HepG2 (cell line): Measurements from ENCODE around the gene PEBP1. TPM values are rescaled to one million over a fixed set of nuclear protein-coding genes. Genes with fewer than 3 reads are reported as not detected.

Experiments
- ATAC-seq: fragments of 200-7000 bp; cut with Tn5 transposase; 3 replicates; pipeline ENCODE4 v1.9.1; 2020; ENCODE audit warnings: mild to moderate bottlenecking, moderate library complexity
- BruUV-seq: library from RNA; stranded (reverse); fragments of 400-500 nt; replicated peaks from 2 replicates; lab custom pipeline; 2021; lab: Mats Ljungman, UMichigan
- CTCF ChIA-PET: fragments of 300-600 bp; formaldehyde crosslinking; extraction: SDS; loops from one replicate; lab custom pipeline; 2021; ENCODE audit warnings: low total read pairs, inconsistent platforms, low intra/inter-chr PET ratio; lab: Yijun Ruan, JAX
- POLR2A ChIA-PET: fragments of 350-600 bp; sonication (Branson Sonifier 250); formaldehyde crosslinking; loops from one replicate; lab custom pipeline; 2020; ENCODE audit warnings: antibody characterized with exemption, inconsistent platforms; lab: Yijun Ruan, JAX
- DNase-seq: peaks from one replicate; pipeline ENCODE4 v3.0.0-alpha.2; 2015; ENCODE audit warnings: low spot score
- FAIRE-seq: peaks from 3 replicates; lab custom pipeline; 2011; peaks lifted over from hg19 to GRCh38; lab: Jason Lieb, UNC
- H2AFZ ChIP-seq: one replicate; pipeline ENCODE4 v1.6.1; 2011; ENCODE audit warnings: low read length, inconsistent platforms
- H3K27ac ChIP-seq: fragments of 300-600 bp; 3 replicates; pipeline ENCODE4 v1.8.0; 2011; ENCODE audit warnings: mixed run types, mild to moderate bottlenecking, mixed read lengths, low read length, inconsistent platforms; ENCODE audit not compliant: insufficient read depth; ENCODE audit errors: extremely low read length
- H3K27me3 ChIP-seq, 2 experiments: fragments of 200-600 bp in 1 of 2; 2 replicates in 1 of 2; 3 replicates in 1 of 2; pipeline versions ENCODE4 v1.6.0 to v1.8.0; 2011; ENCODE audit warnings: low read length in 2 of 2, mild to moderate bottlenecking in 2 of 2, moderate library complexity in 2 of 2, inconsistent platforms in 1 of 2; ENCODE audit not compliant: insufficient read depth in 2 of 2, control insufficient read depth in 1 of 2
- H3K36me3 ChIP-seq, 2 experiments: fragments of 200-600 bp in 1 of 2; replicated peaks in 1 of 2; 2 replicates in 1 of 2; 3 replicates in 1 of 2; pipeline versions ENCODE4 v1.5.1 to v1.8.0; 2011; ENCODE audit warnings: low read length in 2 of 2, inconsistent platforms in 1 of 2; ENCODE audit not compliant: insufficient read depth in 2 of 2, control insufficient read depth in 1 of 2
- H3K4me1 ChIP-seq: 2 replicates; pipeline ENCODE4 v1.5.1; 2012; ENCODE audit warnings: low read length, inconsistent platforms; ENCODE audit not compliant: insufficient read depth
- H3K4me2 ChIP-seq: 2 replicates; pipeline ENCODE4 v1.6.0; 2011; ENCODE audit warnings: low read depth, low read length, inconsistent platforms
- H3K4me3 ChIP-seq, 3 experiments: fragments of 200-600 bp in 1 of 3; sonication (generic), shearing (Covaris generic) in 1 of 3; replicated peaks in 1 of 3; 2 replicates each; pipeline ENCODE4 v1.5.1; 2011 to 2016; ENCODE audit warnings: low read length in 3 of 3, inconsistent platforms in 2 of 3, low read depth in 2 of 3, mild to moderate bottlenecking in 2 of 3, control low read depth in 1 of 3, mixed read lengths in 1 of 3; ENCODE audit not compliant: insufficient read depth in 1 of 3
- H3K79me2 ChIP-seq: one replicate; pipeline ENCODE4 v1.6.1; 2011; ENCODE audit warnings: low read length, inconsistent platforms; ENCODE audit not compliant: insufficient read depth
- H3K9ac ChIP-seq: 2 replicates; pipeline ENCODE4 v1.6.0; 2011; ENCODE audit warnings: mild to moderate bottlenecking, low read depth, low read length, inconsistent platforms; ENCODE audit not compliant: insufficient read depth
- H3K9me3 ChIP-seq: 2 replicates; pipeline ENCODE4 v1.5.1; 2012; ENCODE audit warnings: mild to moderate bottlenecking, low read length
- H4K20me1 ChIP-seq: 2 replicates; pipeline ENCODE4 v1.6.0; 2011; ENCODE audit warnings: inconsistent platforms, mild to moderate bottlenecking, low read length, moderate library complexity; ENCODE audit not compliant: insufficient read depth
- ELF3 ChIP-seq: IDR thresholded peaks from 2 replicates; pipeline ENCODE4 v1.6.1; 2016; ENCODE audit warnings: missing genetic modification reagents, missing compliant biosample characterization
- GFI1 ChIP-seq: sonication (generic); formaldehyde crosslinking; IDR thresholded peaks from 2 replicates; pipeline ENCODE4 v1.5.0; 2020; ENCODE audit warnings: missing genetic modification reagents, mild to moderate bottlenecking, borderline replicate concordance
- RNF2 ChIP-seq: fragments of 450-650 bp; conservative IDR thresholded peaks from 2 replicates; pipeline ENCODE4 v1.6.1; 2016; ENCODE audit warnings: low read depth
- XBP1 ChIP-seq: sonication (generic); formaldehyde crosslinking; IDR thresholded peaks from 2 replicates; pipeline ENCODE4 v1.5.0; 2020; ENCODE audit warnings: missing genetic modification reagents
- ZEB1 ChIP-seq: IDR thresholded peaks from 2 replicates; pipeline ENCODE4 v1.6.1; 2012; ENCODE audit warnings: mild to moderate bottlenecking, low read depth, inconsistent platforms; ENCODE audit not compliant: insufficient replicate concordance
- ZNF17 ChIP-seq: sonication (generic); formaldehyde crosslinking; IDR thresholded peaks from 2 replicates; pipeline ENCODE4 v1.5.0; 2020; ENCODE audit warnings: mild to moderate bottlenecking, missing genetic modification reagents
- ZNF747 ChIP-seq: sonication (generic); formaldehyde crosslinking; IDR thresholded peaks from 2 replicates; pipeline ENCODE4 v1.8.1; 2023; ENCODE audit warnings: missing genetic modification reagents, mild to moderate bottlenecking, borderline replicate concordance
- ZNF772 ChIP-seq: sonication (generic); formaldehyde crosslinking; IDR thresholded peaks from 2 replicates; pipeline ENCODE4 v1.5.0; 2020; ENCODE audit warnings: mild to moderate bottlenecking, missing genetic modification reagents
- WGBS: methylation state at CpG from one replicate; pipeline ENCODE4 v1.1.6; 2017; ENCODE audit warnings: low lambda C conversion rate; 5-methylcytosine and 5-hydroxymethylcytosine counted together
- in situ Hi-C: cut with HindIII; loops from 2 replicates; pipeline ENCODE4 v1.10.0; 2017; ENCODE audit warnings: low pct_unique_long_range_greater_than_20kb; ENCODE audit not compliant: extremely low pct_ligation_motif_present
- intact Hi-C: fragments of 100-400 bp; cut with micrococcal nuclease; formaldehyde crosslinking; loops from one replicate; pipeline ENCODE4 v1.10.0; 2022; ENCODE audit not compliant: unreplicated experiment
- polyA plus RNA-seq, 8 experiments: library from polyadenylated mRNA; depleted of rRNA in 3 of 8; stranded (reverse) in 7 of 8; unstranded in 1 of 8; fragments of >200 nt; fragmentation: Illumina TruSeq in 4 of 8; extraction: Trizol in 4 of 8; gene quantifications; 2 replicates each; pipeline versions ENCODE4 v1.2.1 to v1.2.3, GENCODE V29; 2011 to 2016; ENCODE audit warnings: low read depth in 4 of 8, missing spikeins in 1 of 8, mixed read lengths in 1 of 8; ENCODE audit not compliant: insufficient read depth in 1 of 8
- total RNA-seq, 5 experiments: library from RNA; depleted of rRNA; stranded (reverse); fragments of >200 nt; fragmentation: Illumina TruSeq; extraction: Trizol; gene quantifications; 2 replicates each; pipeline ENCODE4 v1.2.3, GENCODE V29; 2016; ENCODE audit warnings: low read depth in 1 of 5
- TF ChIP-seq, protein P1 (sequence below): sonication (generic); formaldehyde crosslinking; IDR thresholded peaks from 2 replicates; pipeline ENCODE4 v1.4.0; 2020; ENCODE audit warnings: mild to moderate bottlenecking, missing genetic modification reagents
- TF ChIP-seq, protein P2 (sequence below): sonication (generic); formaldehyde crosslinking; conservative IDR thresholded peaks from 2 replicates; pipeline ENCODE4 v1.8.0; 2022; ENCODE audit warnings: mild to moderate bottlenecking, moderate library complexity, missing genetic modification reagents
- TF ChIP-seq, protein P3 (sequence below): sonication (generic); formaldehyde crosslinking; IDR thresholded peaks from 2 replicates; pipeline ENCODE4 v1.4.0; 2020; ENCODE audit warnings: missing genetic modification reagents, low read depth, mild to moderate bottlenecking, borderline replicate concordance
- TF ChIP-seq, protein P4 (sequence below): sonication (generic); formaldehyde crosslinking; IDR thresholded peaks from 2 replicates; pipeline ENCODE4 v1.4.0; 2020; ENCODE audit warnings: missing genetic modification reagents
- TF ChIP-seq, protein P5 (sequence below): sonication (generic); formaldehyde crosslinking; IDR thresholded peaks from 2 replicates; pipeline ENCODE4 v1.4.0; 2020; ENCODE audit warnings: missing genetic modification reagents

The PEBP1 gene
- total and polyA plus RNA-seq, 2 of the 13 experiments (the other 11 are each of a cell fraction or from before 2014, with no cell fraction given): 538 to 1,505 TPM

DNA sequence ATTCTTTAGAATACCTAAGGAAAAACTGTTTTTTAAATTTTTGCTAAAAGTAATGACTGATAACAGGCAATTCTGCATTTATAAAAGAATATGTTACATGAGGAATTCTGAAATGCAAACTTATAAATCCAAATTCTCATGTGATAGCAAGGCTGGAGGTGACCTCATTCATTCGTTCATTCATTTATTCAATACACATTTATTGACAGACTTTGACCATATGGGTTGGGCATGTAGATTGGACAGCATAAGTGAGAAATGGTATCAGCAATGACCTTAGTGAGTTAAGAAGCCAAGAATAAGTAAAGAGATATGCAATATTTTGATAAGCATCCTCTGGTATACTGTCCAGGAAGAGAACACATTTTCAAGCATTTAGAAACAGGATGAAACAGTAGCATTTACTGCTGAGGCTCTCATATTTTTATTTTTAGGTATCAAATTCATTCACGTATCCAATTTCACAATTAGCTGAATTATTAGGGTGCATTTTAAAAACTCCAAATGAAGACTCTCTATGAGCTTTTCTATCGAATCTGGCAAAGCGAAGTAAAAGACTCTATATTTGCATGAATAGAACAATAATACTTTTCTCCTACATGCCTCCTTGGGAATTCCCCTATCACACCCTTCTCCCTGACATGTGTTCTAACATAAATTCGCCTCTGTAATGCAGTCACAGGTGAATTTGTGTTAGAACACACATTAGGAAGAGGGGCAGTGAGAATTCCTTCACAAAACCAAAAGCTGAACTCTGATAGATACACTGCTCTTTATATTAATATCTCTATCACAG lies 49.9 kb downstream of the PEBP1 start (continued):
- TF ChIP-seq, protein P1, sequence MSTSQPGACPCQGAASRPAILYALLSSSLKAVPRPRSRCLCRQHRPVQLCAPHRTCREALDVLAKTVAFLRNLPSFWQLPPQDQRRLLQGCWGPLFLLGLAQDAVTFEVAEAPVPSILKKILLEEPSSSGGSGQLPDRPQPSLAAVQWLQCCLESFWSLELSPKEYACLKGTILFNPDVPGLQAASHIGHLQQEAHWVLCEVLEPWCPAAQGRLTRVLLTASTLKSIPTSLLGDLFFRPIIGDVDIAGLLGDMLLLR (CRISPR knock-in tag): no peak
- no peak for TF ChIP-seq RNF2
- no peak for TF ChIP-seq ELF3 (CRISPR knock-in tag)
- no peak for TF ChIP-seq ZNF17 (CRISPR knock-in tag)

DNA sequence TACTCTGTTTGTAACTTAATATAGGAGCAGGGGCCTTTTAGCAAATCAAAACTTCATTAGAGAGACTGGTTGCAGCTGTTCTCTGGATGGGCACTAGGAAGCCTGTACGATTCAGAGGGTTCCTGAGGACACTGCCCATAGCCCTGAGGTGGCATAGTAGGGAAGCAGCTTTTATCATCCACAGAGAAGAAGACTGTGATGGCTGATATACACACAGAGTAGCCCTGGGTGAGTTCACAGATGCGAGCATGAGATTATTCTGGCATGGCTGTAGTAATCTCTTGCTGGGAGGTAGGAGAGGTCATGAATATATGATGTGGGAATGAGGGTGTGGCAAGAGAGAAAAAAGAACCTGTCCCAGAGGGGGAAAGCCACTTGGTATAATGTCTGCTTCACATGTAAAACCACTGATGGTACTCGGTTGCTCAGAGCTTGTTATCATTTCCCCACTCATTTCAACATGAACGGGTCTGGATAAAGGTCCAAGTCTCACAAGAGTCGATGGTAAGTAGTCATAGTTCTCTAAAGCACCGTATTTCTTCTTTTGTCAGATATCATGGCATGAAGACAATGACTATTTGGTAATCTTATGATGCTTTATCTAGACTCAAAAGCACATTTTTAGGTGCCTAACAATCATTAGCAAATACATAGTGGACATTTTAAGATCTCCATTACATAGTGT lies 52.0 kb downstream of the PEBP1 start:
- intact Hi-C loops: no loop called here
- DNase-seq (no peak), ATAC-seq (no peak), FAIRE-seq (no peak)
- Histone ChIP-seq H4K20me1 (no peaks in the 10 kb centered on the region), H3K27me3 (no peaks in the 10 kb centered on the region), H3K79me2 (no peaks in the 10 kb centered on the region), H3K4me1 (no peaks in the 10 kb centered on the region), H3K9me3 (no peaks in the 10 kb centered on the region), H3K4me2 (no peak overlapping the region), H3K36me3 (no peaks in the 10 kb centered on the region), H3K9ac (no peak overlapping the region), H3K27ac (no peak overlapping the region), H2AFZ (no peak overlapping the region), H3K4me3 (no peak overlapping the region)
- ChIA-PET POLR2A (no interaction called here), CTCF (no interaction called here)
- WGBS: 91% methylated on average over 6 of the region's 6 CpGs
- in situ Hi-C loops: no loop called here
- no TSS peak for BruUV-seq
- TF ChIP-seq ZNF747 (CRISPR knock-in tag) (no peak), XBP1 (CRISPR knock-in tag) (no peak), ZNF772 (no peak), GFI1 (no peak), ZEB1 (no peak)
- TF ChIP-seq, protein P2, sequence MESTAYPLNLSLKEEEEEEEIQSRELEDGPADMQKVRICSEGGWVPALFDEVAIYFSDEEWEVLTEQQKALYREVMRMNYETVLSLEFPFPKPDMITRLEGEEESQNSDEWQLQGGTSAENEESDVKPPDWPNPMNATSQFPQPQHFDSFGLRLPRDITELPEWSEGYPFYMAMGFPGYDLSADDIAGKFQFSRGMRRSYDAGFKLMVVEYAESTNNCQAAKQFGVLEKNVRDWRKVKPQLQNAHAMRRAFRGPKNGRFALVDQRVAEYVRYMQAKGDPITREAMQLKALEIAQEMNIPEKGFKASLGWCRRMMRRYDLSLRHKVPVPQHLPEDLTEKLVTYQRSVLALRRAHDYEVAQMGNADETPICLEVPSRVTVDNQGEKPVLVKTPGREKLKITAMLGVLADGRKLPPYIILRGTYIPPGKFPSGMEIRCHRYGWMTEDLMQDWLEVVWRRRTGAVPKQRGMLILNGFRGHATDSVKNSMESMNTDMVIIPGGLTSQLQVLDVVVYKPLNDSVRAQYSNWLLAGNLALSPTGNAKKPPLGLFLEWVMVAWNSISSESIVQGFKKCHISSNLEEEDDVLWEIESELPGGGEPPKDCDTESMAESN (CRISPR knock-in tag): no peak
- TF ChIP-seq, protein P3, sequence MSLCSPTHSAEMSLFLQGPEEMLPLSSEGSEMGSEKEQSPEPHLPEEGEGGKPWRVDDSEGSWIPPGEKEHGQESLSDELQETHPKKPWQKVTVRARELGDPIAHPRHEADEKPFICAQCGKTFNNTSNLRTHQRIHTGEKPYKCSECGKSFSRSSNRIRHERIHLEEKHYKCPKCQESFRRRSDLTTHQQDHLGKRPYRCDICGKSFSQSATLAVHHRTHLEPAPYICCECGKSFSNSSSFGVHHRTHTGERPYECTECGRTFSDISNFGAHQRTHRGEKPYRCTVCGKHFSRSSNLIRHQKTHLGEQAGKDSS (CRISPR knock-in tag): no peak
- TF ChIP-seq, protein P4, sequence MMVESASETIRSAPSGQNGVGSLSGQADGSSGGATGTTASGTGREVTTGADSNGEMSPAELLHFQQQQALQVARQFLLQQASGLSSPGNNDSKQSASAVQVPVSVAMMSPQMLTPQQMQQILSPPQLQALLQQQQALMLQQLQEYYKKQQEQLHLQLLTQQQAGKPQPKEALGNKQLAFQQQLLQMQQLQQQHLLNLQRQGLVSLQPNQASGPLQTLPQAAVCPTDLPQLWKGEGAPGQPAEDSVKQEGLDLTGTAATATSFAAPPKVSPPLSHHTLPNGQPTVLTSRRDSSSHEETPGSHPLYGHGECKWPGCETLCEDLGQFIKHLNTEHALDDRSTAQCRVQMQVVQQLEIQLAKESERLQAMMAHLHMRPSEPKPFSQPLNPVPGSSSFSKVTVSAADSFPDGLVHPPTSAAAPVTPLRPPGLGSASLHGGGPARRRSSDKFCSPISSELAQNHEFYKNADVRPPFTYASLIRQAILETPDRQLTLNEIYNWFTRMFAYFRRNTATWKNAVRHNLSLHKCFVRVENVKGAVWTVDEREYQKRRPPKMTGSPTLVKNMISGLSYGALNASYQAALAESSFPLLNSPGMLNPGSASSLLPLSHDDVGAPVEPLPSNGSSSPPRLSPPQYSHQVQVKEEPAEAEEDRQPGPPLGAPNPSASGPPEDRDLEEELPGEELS (CRISPR knock-in tag): no peak
- TF ChIP-seq, protein P5, sequence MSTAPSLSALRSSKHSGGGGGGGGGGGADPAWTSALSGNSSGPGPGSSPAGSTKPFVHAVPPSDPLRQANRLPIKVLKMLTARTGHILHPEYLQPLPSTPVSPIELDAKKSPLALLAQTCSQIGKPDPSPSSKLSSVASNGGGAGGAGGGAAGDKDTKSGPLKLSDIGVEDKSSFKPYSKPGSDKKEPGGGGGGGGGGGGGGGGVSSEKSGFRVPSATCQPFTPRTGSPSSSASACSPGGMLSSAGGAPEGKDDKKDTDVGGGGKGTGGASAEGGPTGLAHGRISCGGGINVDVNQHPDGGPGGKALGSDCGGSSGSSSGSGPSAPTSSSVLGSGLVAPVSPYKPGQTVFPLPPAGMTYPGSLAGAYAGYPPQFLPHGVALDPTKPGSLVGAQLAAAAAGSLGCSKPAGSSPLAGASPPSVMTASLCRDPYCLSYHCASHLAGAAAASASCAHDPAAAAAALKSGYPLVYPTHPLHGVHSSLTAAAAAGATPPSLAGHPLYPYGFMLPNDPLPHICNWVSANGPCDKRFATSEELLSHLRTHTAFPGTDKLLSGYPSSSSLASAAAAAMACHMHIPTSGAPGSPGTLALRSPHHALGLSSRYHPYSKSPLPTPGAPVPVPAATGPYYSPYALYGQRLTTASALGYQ (CRISPR knock-in tag): no peak
